Stimulated activated CD4-positive, alpha-beta T cell treated with anti-CD3 and anti-CD28 coated beads, Interleukin-2, amount 100 ng/mL, for 48 hours (primary cell): ENCODE data around the gene MYO5B.
"Not testable (repeated sequence)": the region's sequence is repeated elsewhere in the genome, so short reads cannot be mapped to it uniquely, and the experiment has no call there.

ENCODE experiments used
- DNase-seq, 2 donors: peaks; one replicate each; pipeline ENCODE4 v3.0.0-alpha.2; 2020

MYO5B gene

GRCh38 chr18:50096766-50097435 is 98.0 kb downstream of the MYO5B start:
- DNase-seq: no peak

GRCh38 chr18:50094786-50095185 is 100.2 kb downstream of the MYO5B start:
- DNase-seq: not testable (repeated sequence)

GRCh38 chr18:50094221-50094773 is 100.7 kb downstream of the MYO5B start:
- DNase-seq: no peak

- no peak for DNase-seq
Measured at GRCh38 chr18:50093366-50094064, 101.4 kb downstream of the MYO5B start.

GRCh38 chr18:50092245-50092805 is 102.6 kb downstream of the MYO5B start:
- no peak for DNase-seq

- no peak for DNase-seq
Measured at GRCh38 chr18:50091509-50092244, 103.3 kb downstream of the MYO5B start.

- DNase-seq: no peak
Measured at GRCh38 chr18:50090370-50091312, 104.3 kb downstream of the MYO5B start.

GRCh38 chr18:50089702-50090101 is 105.2 kb downstream of the MYO5B start:
- DNase-seq: no peak

- DNase-seq: no peak
Measured at GRCh38 chr18:50083708-50084107, 111.2 kb downstream of the MYO5B start.

- DNase-seq: no peak
Measured at GRCh38 chr18:50080932-50081560, 113.9 kb downstream of the MYO5B start.

- DNase-seq: no peak
Measured at GRCh38 chr18:50080316-50080715, 114.6 kb downstream of the MYO5B start.

- DNase-seq: no peak
Measured at GRCh38 chr18:50079571-50080295, 115.2 kb downstream of the MYO5B start.

- DNase-seq: no peak
Measured at GRCh38 chr18:50076277-50076676, 118.7 kb downstream of the MYO5B start.

GRCh38 chr18:50075772-50076171 is 119.2 kb downstream of the MYO5B start:
- no peak for DNase-seq

- no peak for DNase-seq
Measured at GRCh38 chr18:50074404-50074803, 120.5 kb downstream of the MYO5B start.

- no peak for DNase-seq
Measured at GRCh38 chr18:50073319-50073718, 121.6 kb downstream of the MYO5B start.

GRCh38 chr18:50072146-50072545 is 122.8 kb downstream of the MYO5B start:
- DNase-seq: no peak

- DNase-seq: no peak
Measured at GRCh38 chr18:50071397-50071796, 123.5 kb downstream of the MYO5B start.

GRCh38 chr18:50069422-50069821 is 125.5 kb downstream of the MYO5B start:
- no peak for DNase-seq

GRCh38 chr18:50065527-50065926 is 129.4 kb downstream of the MYO5B start:
- DNase-seq: no peak

GRCh38 chr18:50065039-50065438 is 129.9 kb downstream of the MYO5B start:
- no peak for DNase-seq
